Left kidney (tissue), 2 donors: ENCODE data around the gene ARHGEF6. TPM values are rescaled to one million over a fixed set of nuclear protein-coding genes. Genes with fewer than 3 reads are reported as not detected.

Experiments
- DNase-seq: peaks from one replicate; pipeline ENCODE4 v3.0.0-alpha.2; 2013
- polyA plus RNA-seq: library from polyadenylated mRNA; unstranded; fragments of 120-200 nt; gene quantifications from one replicate; pipeline ENCODE4 v1.2.1, GENCODE V29; 2013; ENCODE audit not compliant: insufficient read length

The ARHGEF6 gene
- polyA plus RNA-seq, 1 donor, result 13.8 TPM

DNA sequence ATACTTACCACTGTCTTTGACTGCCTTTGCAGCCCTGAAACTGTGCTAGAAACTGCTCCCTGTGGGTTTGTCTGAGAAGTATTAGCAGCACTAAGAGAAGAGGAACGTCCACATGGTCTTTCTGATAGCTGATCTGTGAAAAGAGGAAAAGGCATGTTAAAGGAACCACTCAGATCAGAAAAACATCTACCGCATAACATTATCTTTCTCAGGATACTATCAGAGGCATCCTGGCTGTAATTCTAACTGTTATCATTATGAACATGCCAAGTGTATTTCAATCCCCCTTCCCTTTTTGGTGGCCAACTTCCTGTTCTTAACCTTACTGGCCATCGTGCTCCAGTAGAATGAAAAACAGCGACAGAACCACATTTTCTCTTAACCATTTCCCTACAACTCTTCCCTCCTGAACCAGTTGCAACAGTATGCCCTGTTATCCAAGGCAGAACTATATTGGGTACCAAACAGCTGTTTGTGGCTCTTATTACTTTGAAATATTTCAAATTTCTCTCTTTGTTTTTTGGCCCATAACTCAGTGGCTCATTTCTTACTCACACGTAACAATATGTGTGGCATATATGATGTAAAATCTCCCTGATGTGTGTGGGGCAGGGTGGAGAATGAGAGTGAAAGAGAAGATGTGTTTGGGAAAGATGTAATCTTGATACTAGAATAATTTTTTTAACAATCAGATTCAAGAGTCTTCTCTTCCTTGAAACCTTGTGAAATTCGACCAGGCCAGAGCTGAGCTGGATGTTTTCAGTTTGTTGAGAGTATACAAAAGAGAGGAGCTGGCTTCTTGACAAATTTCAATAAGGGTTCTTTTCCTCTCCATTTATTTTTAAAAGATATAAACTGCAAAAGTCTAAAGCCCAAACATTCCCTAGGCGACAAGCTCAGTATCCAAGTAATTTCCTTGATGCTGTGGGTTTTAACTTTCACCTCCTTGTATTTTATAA lies 35.2 kb downstream of the ARHGEF6 start:
- no peak for DNase-seq

DNA sequence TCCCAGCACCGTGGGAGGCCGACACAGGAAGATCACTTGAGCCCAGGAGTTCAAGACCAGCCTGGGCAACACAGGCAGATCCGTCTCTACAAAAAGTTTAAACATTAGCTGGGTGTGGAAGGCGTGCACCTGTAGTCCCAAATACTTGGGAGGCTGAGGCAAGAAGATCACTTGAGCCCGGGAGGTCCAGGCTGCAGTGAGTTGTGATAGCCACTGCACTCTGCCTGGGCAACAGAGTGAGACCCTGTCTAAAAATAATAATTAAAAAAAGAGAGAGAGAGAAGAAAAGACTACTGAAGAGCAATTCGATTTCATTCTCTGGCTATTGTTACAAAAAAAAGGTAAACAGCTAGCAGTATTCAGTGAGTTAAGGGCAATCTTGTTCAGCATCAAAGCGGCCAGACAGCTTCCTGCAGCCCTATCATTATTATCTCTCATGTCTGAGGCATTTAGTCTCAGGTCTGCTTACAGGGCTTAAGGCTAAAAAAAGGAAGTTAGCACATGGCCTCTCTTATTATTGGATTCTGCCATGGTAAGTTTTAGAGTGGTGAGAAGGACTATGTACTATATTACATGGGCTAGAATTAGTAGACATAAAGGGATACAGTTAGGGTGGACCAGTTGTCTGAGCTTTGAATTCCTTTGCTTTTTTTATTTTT lies 37.9 kb downstream of the ARHGEF6 start:
- no peak for DNase-seq

DNA sequence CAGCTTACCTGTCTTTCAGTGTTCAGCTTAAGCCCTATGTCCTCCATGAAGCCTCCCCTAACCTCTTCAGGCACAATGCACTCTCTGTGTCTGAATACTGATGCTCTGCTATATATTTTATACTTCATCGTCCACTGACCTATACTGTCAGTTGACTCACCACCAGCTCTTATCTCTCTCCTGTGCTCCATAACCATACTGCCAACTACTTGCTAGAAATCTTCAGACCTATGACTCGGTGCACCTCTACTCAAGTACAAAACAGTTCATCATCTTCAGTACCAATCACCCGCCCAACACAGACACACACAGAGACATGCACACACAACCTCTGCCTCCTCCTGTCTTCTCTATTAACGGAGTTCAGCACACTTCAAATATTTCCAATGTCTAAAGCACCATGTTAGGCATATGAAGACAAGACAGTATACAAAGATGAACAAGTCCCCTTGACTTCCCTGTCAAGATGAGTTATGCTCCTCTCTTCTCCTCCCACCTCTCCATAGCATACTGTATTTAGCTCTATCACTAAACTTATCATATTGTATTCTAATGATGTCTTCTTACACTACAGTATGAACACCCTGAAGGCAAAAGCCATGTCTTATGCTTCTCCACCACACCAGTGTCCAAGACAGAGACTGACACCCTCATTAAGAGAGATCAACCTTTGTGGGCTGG lies 42.5 kb downstream of the ARHGEF6 start:
- DNase-seq, result no peak

DNA sequence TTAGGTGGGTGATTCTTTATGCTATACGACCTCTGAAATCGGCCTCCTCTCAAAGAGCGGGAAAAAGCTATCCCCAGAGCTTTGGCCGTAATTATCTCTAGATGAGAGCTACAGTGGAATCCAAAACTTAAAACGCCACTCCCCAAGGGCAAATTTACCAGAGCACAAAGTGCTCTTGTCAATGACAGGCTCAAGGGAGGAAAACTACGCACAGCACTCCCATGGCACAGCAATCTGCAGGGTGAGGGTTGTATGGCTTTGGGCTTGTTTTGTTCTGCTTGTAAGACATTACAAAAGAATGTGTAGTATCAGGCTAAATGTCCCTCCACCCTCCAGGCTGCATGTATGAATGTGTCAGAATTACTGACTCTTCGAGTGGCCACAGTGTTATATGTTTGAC lies 44.0 kb downstream of the ARHGEF6 start:
- no peak for DNase-seq

DNA sequence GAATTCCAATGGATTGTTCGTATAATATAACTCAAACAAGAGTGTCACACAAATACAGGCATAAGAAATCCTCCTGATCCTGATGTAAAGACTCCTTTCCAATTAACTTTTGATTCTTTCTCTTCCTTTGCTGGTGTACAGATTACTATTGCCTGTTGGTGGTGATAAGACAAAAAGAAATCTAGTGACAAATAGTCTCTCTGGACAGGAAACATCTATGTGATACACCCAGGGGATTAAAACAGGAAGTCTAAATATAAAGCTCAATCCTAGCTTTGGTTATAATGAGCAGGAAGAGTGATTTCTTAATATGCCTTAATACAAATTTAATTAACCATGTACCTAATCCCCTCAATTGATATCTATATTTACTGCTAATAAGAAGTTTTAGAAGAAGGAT lies 45.1 kb downstream of the ARHGEF6 start:
- DNase-seq, result no peak

DNA sequence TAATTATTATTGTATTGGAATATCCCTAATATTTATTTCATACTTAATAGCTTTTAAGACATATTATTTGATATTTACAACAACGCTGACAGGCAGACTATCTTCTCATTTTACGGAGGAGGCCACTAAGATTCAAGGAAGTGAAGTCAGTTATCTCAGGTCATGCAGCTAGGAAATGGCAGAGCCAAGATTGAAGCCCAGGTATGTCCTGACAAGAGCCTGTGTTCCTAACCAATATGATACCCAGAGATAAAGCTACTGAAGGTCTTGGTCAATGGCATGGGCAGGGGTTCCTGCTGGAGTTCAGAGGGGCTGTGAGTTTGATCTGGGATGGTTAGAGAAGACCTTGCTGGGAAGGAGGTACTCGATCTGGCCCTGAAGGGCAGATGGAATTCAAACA lies 47.1 kb downstream of the ARHGEF6 start:
- DNase-seq, result no peak

DNA sequence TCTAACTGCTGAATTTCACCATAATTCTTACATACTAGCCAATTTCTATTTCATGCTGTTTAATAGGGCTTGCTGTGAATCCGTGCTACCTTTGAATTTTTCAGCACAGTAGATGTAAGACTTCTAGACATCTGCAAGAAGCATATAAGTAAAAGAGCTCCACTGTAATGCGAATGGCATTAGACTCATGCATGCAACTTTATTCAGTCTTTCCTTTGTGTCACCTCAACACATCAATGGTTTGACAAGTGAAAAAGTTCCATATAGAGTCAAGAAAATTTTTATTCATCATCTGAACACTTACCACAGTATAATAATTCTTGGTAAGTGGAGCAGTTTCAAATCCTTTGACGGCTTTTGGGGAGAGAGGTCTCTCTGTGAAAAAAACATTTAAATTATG lies 48.9 kb downstream of the ARHGEF6 start:
- DNase-seq, result no peak

DNA sequence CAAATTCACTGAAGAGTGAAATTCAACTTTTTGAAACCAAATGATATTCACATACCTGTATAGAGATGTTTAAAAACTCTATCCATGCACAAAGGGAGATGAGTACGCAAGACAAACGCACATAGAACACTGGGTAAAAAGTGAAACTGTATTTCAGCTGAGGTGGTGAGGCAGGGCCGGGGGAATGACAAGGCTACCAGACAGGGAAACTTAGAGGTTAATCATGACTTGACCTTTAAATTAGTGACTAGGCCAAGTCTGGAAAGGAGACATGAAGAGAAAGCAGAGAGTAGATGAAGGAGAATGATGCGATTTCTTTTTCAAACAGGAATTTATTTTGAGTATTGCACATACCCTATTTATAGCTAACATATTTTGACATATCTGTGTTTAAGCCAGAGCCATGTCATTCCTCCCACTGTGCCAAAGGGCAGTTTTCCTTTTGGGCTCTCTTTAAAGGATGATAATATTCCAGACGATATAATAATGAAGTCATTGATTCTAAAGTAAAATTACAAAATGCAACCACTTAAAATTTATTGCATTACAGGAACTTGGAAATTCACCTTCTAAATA lies 49.4 kb downstream of the ARHGEF6 start:
- no peak for DNase-seq

DNA sequence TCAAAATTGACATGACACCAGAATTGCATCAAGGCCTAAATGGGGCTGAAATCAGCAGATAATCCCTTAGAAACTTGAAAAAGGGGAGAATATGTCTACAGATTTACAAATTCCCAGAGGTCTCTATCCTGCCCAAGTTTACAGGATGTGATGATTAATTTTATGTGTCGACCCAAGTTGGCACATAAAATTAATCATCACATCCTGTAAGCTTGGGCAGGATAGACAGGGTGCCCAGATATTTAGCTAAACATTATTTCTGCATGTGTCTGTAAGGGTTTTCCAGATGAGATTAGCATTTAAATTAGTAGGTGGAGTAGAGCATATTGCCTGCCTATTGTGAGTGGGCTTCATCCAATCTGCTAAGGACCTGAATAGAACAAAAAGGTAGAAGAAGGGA lies 52.3 kb downstream of the ARHGEF6 start:
- DNase-seq, result no peak

DNA sequence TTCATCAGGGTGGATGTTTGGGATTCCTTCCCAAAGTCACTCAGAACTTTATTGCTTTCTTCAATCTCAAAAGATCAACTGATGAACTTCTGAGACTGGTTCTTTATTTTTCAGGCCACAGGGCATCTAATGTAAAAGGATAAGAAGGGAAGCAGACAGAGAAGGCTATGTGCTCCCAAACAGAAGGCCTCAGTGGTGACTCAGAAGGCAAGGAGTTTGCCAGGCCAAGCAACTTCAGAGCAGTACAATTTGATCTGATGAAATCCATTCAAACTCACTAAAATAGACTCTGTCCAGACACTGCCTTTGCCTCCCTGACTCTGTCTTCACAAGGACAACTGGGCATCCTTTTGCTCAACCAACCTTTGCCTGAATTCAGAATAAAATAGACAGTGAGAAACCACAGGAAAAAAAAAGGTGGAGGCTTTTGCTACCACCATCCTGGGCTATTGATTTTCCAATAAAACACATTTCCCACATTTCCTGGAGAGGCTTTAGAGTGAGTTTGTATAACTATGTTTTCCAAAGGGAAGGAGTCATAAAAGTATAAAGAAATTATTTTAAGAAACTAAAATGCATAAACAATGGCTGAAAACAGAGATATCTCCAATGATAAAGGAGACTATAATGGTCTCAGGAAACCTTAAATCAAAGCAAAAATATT lies 55.2 kb downstream of the ARHGEF6 start:
- DNase-seq, result no peak

DNA sequence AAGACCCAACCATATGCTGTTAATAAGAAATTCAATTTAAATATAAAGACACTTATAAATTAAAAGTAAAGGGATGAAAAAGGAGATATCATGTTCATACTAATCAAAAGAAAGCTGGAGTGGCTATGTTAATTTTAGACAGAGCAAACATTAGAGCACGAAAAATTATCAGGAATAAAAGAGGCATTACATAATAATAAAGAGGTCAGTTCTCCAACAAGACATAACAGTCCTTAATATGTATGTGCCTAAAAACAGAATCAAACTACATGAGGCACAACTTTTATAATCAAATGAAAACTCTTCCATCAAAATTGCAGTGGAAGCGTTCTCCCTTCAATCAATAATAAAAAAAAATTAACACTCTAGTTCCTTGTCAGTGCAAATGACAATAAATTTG lies 62.6 kb downstream of the ARHGEF6 start:
- no peak for DNase-seq

DNA sequence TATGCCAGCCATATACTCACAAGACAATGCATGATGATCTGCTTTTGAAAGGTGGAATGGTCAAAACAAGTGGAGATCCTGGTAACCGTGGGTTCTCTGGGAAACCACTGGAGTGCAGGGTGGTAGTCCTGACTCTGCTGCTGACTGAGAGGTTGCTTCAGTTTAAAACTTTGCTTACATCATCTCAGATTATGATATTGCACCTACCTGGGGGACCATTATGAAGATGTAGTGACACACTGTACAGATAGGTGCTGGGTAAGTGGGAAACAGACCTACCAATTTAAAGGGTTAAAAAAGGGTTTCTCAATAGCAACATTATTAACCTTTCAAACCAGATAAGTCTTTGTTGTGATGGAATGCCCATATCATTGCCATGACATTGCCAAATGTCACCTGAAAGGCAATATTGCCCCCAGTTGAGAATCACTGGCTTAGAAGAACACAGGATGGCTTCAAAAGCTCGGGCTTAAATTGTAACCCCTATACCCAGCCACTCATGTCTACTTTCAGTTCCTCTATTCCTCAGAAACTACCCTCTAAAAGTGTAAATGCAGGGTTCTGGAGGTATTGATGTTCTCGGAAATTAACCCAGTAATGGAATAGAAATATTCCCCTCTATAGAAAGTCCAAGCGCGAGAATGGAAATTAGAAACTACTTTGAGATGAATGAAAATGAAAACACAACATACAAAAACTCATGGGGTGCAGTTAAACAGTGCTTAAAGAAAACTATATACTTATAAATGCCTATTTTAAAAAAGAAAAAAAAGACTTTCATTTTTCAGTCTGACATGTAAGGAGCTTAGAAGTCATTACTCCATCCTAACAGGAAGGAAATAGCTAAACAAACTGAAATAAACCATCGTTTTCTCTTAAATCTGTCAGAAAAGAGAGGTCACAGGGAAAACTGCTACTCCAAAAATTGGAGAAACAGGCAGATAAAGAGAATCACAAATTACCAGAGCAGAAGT lies 65.8 kb downstream of the ARHGEF6 start:
- DNase-seq, result no peak

DNA sequence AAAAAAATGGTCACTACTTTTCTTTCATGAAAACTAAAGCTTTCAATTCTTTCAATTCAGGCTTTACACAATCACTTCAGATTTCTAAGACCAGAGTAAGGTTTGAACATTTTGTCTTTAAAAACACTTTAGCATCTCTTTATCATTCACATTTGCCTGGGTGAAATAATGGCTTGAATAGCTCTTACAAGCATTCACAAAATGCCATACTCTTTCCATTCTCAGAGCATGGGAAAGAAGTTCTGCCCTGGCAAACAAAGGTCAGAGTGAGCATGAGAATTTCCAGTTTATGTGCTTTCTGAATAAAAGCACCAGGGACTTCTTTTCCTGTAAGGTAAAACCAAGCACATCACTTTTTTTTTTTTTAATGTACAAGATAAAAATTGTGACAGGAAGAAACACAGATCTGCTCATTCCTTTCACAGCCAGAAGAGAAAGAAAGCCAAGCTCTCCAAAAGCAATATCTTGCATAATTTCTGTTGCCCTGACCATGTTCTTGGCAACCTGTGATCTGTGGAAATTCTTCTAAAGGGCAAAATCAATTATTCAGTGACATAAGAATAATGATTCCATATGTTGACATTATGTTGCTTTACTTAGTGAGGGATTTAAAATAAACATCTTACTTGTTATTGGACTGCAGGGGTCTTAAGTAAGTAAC lies 68.0 kb downstream of the ARHGEF6 start:
- DNase-seq, result no peak

DNA sequence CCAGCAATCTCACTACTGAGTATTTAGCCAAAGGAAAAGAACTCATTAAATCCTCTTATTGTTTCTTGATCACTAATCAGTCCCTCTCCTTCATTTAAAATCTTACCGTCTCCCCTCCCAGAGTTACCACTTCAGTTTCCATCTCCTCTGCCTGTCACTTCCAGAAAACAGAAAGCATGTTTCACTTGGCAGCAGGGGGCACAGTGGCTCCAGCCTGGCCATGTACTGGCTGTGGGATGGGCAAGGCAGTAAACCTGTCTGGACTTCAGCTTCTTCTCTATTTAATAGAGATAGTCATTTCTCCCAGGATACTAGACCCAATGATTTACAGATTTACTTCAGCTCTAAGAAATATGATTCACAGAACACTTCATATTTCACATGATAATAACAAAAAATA lies 69.6 kb downstream of the ARHGEF6 start:
- DNase-seq, result no peak

DNA sequence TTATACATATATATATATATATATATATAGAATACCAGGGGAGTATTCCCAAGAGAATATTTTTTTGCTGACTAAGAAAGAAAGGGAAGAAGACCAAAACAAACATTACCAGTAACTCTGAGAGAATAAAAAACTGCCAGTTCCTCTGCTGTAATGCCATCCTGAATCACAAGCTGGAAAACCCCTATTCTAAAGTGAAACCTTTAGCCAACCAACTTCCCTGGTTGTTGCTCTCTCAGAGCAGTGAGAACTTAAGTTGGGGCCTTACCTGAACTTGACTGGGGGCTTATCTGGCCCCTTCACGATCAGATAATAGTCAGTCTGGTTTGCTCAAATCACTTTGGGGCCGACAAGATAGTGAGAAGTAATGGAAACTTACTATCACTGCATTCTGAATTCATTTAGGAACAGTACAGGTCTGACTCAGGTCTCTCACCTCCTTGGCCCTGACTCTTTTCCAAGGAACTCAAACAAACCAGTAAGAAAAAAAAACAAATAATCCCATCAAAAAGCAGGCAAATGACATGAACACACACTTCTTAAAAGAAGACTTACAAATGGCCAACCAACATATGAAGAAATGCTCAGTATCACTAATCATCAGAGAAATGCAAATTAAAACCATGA lies 70.3 kb downstream of the ARHGEF6 start:
- no peak for DNase-seq

DNA sequence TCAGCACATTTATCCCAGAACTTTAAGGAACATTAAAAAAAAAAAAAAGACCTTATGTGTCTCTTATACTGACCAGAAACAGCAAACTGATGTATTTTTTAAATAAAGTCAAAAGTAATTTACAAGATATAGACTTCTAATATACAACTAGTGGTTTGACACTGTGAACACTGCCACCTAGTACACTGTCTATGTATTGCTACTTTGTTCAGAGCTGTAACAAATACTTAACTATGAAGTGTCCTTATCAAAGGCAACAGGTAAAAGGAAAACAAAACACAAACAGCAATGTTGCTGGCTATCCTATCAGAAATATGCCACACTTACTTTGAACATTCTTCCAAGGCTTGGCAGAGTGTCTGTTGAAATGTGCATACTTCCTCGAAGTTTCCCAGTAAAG lies 72.4 kb downstream of the ARHGEF6 start:
- DNase-seq, result no peak

DNA sequence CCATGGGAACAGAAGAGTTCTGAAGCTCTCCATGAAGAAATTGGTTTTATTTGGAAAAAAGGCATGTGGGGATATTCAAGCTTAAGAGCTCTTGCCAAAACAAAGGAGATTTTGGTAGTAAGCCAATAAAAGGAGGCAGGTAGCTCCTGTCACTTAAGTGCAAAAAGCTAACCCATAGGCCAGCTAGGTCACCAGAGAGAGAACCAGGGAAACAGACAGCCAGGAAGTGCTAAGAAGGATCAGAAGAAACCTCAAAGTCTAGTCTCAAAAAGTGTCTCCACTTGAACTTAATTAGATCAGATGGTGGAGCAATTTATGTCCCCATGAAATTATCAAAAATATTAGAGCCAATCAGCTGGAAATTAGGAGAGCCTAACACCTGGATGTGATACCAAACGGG lies 83.6 kb downstream of the ARHGEF6 start:
- DNase-seq, result no peak

DNA sequence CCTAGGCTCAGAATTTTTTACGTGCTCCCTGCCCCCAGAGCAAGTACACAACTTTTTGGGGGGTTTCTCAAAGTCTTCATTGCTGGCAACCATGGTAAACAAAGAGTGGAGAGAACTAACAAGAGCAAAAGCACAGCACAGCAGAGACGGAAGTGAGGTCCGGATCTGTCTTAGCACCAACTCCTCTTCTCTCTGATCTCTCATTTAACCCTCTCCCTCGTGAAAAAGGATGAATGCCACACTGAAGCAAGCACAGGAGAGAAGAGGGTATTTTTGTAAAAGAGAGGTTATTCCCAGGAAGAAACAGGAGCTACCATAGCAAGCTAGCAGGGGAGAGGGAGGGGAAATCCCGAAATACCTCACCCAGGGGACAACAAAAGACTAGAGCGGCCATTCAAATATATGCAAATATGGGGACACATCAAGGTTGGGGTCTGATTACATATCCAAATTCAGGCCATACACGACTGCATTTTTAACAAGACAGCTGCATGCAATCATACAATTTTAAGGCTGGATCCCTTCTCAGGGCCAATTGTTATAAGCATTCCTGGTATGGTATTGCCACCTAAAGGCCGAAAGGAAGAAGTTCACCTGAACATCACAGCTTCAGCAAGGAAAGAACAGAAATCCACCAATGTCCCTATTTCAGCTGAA lies 86.2 kb downstream of the ARHGEF6 start:
- peak; percentile 41 for DNase-seq

DNA sequence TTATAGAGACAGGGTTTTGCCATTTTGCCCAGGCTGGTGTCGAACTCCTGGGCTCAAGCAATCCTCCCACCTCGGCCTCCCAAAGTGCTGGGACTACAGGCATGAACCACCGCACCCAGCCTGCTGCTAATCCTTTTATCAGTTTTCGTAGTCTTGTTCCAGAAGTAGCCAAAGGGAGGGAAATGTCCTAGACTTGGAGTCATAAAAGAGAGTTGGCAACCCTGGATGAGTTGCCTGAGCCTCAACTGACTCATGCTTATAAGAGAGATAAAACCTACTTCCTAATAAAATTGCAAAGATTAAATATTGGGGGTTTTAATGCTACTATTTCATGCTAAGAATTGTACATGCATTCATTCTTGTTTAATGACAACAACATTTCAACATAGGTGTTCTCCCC lies 88.5 kb downstream of the ARHGEF6 start:
- DNase-seq, result no peak
